AG04450 (cell line): Measurements from ENCODE around the gene CCDC141. TPM values are rescaled to one million over a fixed set of nuclear protein-coding genes. Genes with fewer than 3 reads are reported as not detected.

Experiments used
- CTCF ChIA-PET: fragments of 300-600, 350-600 bp; formaldehyde crosslinking; extraction: SDS; loops from one replicate; lab custom pipeline; 2022; ENCODE audit warnings: antibody characterized with exemption, inconsistent platforms; lab: Charles Lee
- POLR2A ChIA-PET: fragments of 350-600 bp; formaldehyde crosslinking; extraction: SDS; loops from one replicate; lab custom pipeline; 2021; ENCODE audit warnings: antibody characterized with exemption, inconsistent platforms; lab: Yijun Ruan, JAX
- DNase-seq: peaks from one replicate; pipeline ENCODE4 v3.0.0-alpha.2; 2011; ENCODE audit warnings: low read depth, low spot score
- H3K27ac ChIP-seq: one replicate; pipeline ENCODE4 v1.5.1; 2012; ENCODE audit warnings: low read depth, low read length, control low read depth
- H3K27me3 ChIP-seq: one replicate; pipeline ENCODE4 v1.6.0; 2012; ENCODE audit warnings: low read length; ENCODE audit not compliant: control insufficient read depth, insufficient read depth
- H3K4me3 ChIP-seq: 2 replicates; pipeline ENCODE4 v1.5.1; 2011; ENCODE audit warnings: mild to moderate bottlenecking, low read depth, low read length, control low read depth
- H3K9me3 ChIP-seq: 2 replicates; pipeline ENCODE4 v1.5.1; 2012; ENCODE audit warnings: low read length; ENCODE audit not compliant: control insufficient read depth, insufficient read depth
- polyA plus RNA-seq: library from polyadenylated mRNA; depleted of rRNA; stranded (reverse); fragments of >200 nt; gene quantifications from 2 replicates; pipeline ENCODE4 v1.2.3, GENCODE V29; 2011
- TF ChIP-seq, protein P1 (sequence below): IDR thresholded peaks from 2 replicates; pipeline ENCODE4 v1.5.1; 2011; ENCODE audit warnings: low read depth, low read length, control low read depth, inconsistent platforms

Gene CCDC141
- polyA plus RNA-seq, 1 experiment = not detected

DNA sequence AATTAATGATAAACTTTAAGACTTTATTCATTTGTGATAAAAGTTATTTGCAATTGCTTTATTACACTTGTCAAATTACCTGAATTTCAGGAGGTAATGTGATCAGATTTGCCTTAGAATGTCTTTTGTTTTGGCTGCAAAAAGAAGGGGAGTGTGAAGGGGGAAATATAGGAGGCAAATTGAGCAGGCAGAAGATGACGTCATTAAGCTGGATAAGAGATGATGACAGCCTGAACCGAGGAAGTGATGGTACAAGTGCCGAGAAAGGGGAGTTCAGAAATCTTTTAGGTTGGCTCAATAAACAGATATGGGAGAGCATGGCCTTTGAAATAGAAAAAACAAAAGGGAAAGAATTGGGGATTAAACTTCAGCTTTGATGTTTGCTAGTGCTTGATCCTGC, 169.7 kb downstream of the CCDC141 start:
- Histone ChIP-seq H3K4me3 (no peak overlapping the region), H3K27me3 (no peaks in the 10 kb centered on the region), H3K9me3 (no peaks in the 10 kb centered on the region), H3K27ac (no peak overlapping the region)
- no peak for DNase-seq
- ChIA-PET POLR2A (no interaction called here), CTCF (interaction anchor here (0.7 to 6.7 kb wide), 3 partner anchors 9 to 249 kb away, joined by 3 to 51 read pairs (median 5); no protein-coding TSS in a partner anchor)
- TF ChIP-seq, protein P1, sequence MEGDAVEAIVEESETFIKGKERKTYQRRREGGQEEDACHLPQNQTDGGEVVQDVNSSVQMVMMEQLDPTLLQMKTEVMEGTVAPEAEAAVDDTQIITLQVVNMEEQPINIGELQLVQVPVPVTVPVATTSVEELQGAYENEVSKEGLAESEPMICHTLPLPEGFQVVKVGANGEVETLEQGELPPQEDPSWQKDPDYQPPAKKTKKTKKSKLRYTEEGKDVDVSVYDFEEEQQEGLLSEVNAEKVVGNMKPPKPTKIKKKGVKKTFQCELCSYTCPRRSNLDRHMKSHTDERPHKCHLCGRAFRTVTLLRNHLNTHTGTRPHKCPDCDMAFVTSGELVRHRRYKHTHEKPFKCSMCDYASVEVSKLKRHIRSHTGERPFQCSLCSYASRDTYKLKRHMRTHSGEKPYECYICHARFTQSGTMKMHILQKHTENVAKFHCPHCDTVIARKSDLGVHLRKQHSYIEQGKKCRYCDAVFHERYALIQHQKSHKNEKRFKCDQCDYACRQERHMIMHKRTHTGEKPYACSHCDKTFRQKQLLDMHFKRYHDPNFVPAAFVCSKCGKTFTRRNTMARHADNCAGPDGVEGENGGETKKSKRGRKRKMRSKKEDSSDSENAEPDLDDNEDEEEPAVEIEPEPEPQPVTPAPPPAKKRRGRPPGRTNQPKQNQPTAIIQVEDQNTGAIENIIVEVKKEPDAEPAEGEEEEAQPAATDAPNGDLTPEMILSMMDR = no peak

DNA sequence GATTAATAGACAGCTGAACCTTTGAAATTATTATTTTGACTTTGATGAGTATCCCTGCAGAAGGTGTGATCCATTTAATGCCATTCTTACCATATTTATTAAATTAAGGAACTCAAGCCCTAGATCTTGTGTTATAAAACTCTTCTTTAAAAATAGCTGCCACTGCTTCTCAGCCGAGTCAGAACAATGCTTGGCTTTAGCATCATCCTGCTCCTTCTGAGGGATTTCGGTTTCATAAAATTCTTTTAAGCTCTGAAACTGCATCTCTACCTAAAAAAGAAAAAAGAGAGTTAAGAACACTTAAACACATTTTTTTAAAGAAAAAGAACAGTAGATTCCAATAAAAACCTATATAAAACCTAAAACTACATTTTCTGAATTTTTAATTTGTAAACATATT, 172.1 kb downstream of the CCDC141 start:
- Histone ChIP-seq H3K4me3 (no peak overlapping the region), H3K9me3 (no peaks in the 10 kb centered on the region), H3K27ac (no peak overlapping the region), H3K27me3 (no peaks in the 10 kb centered on the region)
- TF ChIP-seq, protein P1 = no peak
- no peak for DNase-seq
- POLR2A ChIA-PET = no interaction called here
- CTCF ChIA-PET = interaction anchor here (6.7 kb wide), 1 partner anchor 12 kb away, joined by 51 read pairs; no protein-coding TSS in a partner anchor

DNA sequence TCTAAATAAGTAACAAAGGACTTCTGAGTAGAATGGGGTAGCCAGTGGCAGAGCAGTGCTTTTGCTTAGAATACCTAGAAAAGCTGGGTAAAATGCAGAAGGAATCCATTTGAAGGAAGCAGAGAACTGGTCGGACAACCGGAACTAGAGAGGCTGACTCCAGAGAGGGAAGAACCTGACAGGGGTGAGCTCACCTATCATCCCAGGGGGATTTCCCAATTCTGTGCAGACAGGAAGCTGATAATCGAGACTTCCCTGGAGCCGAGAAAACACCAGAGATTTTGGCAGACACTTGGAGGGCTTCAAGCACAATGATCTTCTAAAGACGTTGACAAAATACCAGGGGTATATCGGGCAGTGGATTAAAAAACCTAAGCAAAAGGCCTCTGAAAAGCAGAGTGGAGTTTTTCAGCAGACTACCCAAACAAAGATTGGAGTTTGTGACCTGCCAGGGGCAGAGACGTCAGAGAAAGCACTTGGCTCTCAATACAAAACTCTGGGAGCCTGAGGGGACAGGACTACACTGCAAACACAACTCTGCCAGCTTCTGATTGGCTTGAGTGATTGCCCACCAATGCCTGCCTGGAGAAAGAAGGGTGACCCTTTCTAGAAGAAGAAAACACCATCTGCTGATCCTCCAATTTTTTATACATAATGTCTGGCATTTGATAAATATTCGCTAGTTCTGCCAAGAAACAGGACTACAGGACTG, 175.3 kb downstream of the CCDC141 start:
- TF ChIP-seq, protein P1 = no peak
- CTCF ChIA-PET = no interaction called here
- H3K4me3 ChIP-seq = no peak overlapping the region
- no peaks in the 10 kb centered on the region for H3K27me3 ChIP-seq
- DNase-seq = no peak
- H3K9me3 ChIP-seq = no peaks in the 10 kb centered on the region
- POLR2A ChIA-PET = no interaction called here
- no peak overlapping the region for H3K27ac ChIP-seq

DNA sequence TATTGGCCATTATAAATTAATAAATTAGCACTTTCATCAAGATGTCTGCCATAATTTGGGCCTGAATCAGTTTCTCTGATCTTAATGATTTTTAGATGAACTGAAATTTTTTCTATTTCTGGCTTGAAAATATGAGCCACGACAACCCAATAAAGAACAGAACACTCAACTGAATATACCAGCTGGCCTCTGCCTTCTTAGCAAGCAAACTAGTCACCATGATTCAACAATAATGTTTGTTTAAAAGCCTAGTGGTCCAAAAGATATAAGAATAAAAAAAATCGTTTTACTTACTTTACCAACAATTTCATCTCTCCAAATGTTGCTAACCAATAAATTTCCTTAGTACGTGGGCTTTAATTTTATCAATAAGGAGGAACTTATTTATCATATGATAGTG, 176.0 kb downstream of the CCDC141 start:
- TF ChIP-seq, protein P1 = no peak
- ChIA-PET POLR2A (no interaction called here), CTCF (no interaction called here)
- Histone ChIP-seq H3K9me3 (no peaks in the 10 kb centered on the region), H3K4me3 (no peak overlapping the region), H3K27ac (no peak overlapping the region), H3K27me3 (no peaks in the 10 kb centered on the region)
- no peak for DNase-seq

DNA sequence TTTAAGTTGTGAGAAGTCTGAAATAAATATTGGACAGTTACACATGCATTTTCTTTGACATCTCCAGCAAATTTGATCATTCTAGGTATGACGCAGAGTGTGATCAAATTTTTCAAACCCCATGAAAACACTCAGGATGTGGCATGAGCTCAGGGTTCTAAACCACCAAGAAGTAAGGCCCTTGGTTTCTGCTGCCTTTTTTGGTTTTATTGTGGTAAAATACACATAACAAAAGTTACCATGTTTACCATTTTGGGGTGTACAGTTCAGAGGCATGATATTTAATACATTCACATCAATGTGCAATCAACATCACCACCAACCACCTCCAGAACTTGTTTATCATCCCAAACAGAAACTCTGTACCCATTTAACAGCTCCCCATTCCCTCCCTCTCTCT, 178.4 kb downstream of the CCDC141 start:
- no peak for DNase-seq
- Histone ChIP-seq H3K27me3 (no peaks in the 10 kb centered on the region), H3K9me3 (no peaks in the 10 kb centered on the region), H3K27ac (no peak overlapping the region), H3K4me3 (no peak overlapping the region)
- ChIA-PET CTCF (interaction anchor here (1.1 kb wide), 1 partner anchor 76 kb away, joined by 4 read pairs; no protein-coding TSS in a partner anchor), POLR2A (no interaction called here)
- TF ChIP-seq, protein P1 = no peak
